Right hindlimb (tissue), 1 donor: ENCODE results near the gene IQCH.
"Not testable (repeated sequence)": the region's sequence is repeated elsewhere in the genome, so short reads cannot be mapped to it uniquely, and the experiment has no call there.

Source experiments
- DNase-seq: peaks from one replicate; pipeline ENCODE4 v3.0.0-alpha.2; 2018

Gene IQCH

DNA sequence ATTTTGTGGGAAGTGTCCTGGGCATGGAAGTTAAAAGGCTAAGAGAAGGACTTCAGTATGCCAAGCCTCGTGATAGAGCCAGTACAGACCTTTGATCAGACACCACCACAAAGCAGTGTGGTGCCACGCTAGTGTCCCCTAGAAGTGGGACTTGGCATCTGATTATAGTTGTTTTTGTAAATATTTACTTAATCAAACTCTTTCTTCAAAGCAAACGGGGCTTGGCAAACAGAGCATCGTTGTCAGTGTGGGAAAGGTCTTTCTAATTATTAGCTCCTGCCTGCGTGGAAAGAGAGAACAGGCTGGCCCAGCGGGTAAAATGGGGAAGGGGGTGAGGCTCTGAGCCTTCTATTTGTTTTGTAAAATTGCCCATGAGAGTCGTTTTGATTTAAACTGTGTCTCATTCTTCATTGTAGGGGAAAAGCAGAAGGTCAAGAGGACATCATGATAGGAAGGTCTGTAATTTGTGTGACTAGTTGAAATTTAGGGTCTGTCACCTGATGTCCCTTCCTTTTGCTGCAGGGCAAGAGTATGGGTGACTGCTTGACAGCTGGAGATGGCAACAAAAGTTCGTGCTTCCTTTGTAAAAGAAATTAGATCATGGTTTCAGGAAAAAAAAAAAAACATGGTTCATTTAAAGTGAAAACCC, 105.0 kb downstream of the IQCH start:
- no peak for DNase-seq

DNA sequence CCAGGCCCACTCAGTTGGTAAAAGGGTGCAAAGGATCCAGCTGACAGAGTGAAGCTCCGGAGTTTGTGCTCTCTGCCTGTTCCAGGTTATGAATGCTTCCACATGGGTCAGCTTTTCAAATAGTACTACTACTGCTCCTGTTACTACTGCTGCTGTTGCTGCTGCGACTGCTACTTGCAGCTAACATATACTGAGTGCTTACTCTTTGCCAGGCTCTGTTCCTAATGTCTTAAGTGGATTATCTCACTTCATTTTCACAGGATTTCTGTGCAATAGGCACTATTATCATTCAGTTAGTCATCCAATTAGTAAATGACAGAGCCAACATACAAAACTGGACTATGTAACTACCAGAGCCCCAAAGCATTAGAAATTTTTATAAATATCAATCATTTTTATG, 106.5 kb downstream of the IQCH start:
- no peak for DNase-seq

GRCh38 chr15:67363712-67364111, 109.1 kb downstream of the IQCH start:
- not testable (repeated sequence) for DNase-seq

GRCh38 chr15:67365994-67366393, 111.4 kb downstream of the IQCH start:
- DNase-seq = no peak

GRCh38 chr15:67366904-67367303, 112.3 kb downstream of the IQCH start:
- no peak for DNase-seq

DNA sequence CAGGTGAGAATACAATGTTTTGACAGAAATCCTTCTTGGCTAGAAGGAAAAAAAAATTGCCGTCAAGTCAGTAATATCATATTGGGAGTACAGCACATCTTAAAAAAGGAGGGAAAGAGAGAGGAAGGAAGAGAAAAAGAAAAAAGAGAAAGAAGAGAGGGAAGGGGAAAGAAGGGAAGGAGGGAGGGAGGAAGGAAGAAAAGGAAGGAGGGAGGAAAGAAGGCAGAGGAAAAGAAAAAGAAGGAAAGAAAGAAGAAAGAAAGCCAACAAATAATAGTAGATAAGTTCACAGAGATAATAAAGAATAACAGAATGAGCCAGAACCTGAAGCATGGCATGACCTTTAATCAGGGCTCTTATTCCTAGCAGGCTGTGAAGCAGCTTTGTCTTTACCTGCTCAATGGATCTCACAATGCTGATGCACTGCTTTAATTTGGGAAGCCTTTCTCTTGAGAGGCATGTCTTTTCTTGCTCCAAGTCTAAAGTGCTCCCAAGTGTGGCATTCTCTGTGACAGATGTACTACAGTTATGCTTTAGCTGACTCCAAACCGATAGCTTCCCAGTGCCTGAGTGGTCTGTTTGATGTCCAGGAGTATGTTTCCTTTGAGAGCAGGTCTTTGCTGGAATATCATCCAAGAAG, 114.9 kb downstream of the IQCH start:
- no peak for DNase-seq

GRCh38 chr15:67370206-67370954, 115.8 kb downstream of the IQCH start:
- DNase-seq = no peak

- DNase-seq = no peak
These were observed 118.0 kb downstream of the IQCH start for GRCh38 chr15:67372543-67372942.

DNA sequence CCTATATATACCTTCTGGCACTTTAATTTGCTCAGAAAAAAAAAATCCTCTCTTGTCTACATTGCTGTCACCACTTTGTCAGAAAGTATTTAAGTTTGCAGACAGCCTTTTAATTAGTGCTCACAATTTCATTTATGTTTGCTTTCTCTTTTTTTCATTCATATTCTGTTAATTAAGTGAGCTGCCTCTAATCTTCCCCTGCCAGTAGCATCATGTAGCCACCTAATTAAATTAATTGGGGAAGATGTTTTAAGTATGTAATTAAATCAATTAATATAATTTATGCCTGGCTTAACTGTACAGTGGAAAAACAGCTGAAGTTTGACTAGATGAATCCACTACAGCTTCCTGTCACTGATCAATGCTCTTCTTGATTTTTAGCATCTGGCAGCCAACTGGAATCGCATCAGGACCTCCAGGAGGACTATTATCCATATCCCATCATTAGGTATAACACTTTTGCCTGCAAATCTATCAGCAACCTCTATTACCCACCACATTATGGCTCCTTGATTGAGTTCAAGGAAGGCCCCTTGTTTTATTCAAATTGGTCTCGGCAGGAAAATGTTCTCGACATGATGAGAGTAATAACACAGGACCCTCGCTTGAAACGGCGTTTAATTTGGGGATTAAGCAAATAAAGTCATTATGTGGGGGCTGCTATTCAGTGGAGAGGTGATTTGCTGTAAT, 118.5 kb downstream of the IQCH start:
- DNase-seq = no peak

DNA sequence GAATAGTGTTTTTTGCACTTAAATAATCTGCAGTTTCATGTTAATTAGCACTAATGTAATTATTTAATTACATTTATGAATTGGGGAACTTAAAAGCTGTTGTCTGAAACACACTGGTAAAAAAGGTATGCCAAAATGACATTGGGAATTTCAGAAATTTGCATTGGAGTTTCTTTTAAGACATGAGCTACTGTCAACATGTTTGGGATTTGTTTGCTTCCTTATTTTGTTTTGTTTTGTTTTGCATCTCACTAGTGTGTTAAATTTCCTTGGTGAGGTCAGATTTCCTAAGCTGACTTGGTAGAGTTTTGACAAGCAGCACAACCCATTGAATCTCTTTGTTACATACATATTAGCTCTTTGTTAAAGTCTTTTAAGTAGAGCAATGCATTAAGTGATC, 119.4 kb downstream of the IQCH start:
- DNase-seq = no peak

DNA sequence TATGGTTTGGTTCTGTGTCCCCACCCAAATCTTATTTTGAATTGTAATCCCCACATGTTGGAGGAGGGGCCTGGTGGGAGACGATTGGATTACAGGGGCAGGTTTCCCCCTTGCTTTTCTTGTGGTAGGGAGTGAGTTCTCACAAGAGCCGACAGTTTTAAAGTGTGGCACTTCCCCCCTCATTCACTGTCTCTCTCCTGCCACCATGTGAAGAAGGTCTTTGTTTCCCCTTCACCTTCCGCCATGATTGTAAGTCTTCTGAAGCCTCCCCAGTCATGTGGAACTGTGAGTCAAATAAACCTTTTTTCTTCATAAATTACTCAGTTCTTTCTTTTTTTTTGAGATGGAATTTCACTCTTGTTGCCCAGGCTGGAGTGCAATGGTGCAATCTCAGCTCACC, 124.9 kb downstream of the IQCH start:
- no peak for DNase-seq

DNA sequence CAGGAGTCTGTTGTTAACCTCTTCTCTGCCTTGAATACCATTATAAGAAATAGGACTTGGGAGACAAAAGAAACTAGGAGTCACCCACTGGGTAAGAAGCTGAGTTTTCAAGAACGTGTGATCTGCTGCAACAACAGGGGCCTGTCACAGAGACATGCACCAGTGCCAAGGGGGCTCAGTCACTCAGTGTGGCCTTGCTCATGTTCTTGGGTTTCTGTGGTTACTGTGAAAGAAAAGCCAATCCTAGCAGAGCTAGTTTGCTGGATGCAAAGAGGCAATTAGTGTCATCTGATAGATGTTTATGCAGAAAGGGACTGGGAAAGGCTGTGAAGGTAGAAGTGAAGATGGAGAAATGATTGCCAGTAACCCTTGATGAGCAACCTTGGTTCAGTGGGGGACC, 126.3 kb downstream of the IQCH start:
- no peak for DNase-seq

GRCh38 chr15:67381416-67382045, 126.9 kb downstream of the IQCH start:
- DNase-seq = no peak

DNA sequence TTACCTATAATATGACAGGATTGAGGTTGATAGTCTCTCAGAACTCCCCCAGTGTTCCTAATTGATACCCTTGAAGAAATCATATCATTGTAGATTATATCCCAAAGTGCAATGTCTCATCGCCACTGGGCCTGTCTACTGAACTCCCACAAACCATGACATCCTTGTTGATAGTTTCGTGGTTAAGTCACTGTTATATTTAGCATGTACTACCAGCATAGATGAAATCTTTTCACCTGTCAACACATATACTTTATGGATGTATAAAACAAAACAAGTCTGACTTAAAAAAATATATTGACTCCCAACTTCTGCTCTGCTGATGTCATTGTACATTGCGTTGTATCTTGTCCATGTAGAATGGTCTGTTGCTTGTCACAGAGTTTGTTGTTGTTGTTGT, 128.1 kb downstream of the IQCH start:
- DNase-seq = no peak

GRCh38 chr15:67383899-67384298, 129.3 kb downstream of the IQCH start:
- DNase-seq = no peak

- DNase-seq = no peak
These were observed 130.2 kb downstream of the IQCH start for GRCh38 chr15:67384761-67385160.

GRCh38 chr15:67385971-67386370, 131.4 kb downstream of the IQCH start:
- no peak for DNase-seq

GRCh38 chr15:67386947-67387346, 132.4 kb downstream of the IQCH start:
- no peak for DNase-seq

DNA sequence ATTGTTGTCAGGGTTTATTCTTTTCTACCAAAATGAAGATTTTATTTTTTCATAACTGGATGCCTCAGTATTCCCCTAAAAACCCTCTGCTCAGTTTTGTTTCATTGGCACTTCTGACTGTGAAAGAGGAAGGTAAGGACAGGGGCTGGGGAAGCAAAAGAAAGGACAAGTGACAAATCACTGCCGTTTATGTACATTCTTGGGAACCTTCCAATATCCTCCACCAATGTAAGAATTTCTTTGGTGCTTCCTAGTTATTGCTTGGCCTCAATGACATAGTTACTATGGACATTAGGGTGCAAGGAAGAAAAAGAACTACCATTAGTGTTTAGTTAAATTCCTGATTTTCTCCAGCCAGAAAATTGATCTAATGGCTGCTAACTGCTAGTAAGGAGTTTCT, 135.4 kb downstream of the IQCH start:
- DNase-seq = no peak

GRCh38 chr15:67394873-67395639, 140.5 kb downstream of the IQCH start:
- no peak for DNase-seq

DNA sequence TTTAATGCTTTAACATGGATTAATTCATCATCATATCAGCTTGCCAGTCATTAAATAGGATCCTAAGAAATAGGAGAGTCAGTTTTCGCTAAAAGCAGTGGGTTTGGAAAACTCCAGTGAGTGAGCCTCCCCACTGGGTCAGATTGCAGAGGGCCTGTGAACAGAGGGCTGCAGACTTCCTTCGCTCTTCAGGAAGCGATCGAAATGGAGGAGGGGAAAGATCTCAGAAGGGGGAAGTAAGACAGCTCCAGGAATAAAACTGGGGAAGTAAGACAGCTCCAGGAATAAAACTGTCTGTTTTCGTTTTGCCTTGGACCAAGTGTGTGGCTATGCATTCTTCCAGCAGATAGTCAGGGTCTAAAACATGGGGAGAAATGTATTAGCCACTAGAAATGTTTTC, 141.5 kb downstream of the IQCH start:
- DNase-seq = no peak

GRCh38 chr15:67397139-67397538, 142.6 kb downstream of the IQCH start:
- DNase-seq = no peak
